ENCODE results near the gene NGFR.

NGFR gene

GRCh38 chr17:49520386-49521087 is 25.4 kb downstream of the NGFR start:
- H3K4me3 ChIP-seq (IDR thresholded peaks at IDR 0.05; ENCODE audit: insufficient read depth, low read depth, low read length), result no peak overlapping the region
- H3K27me3 ChIP-seq (ENCODE audit: insufficient read depth, low read depth), result peaks cover 69% of the 10 kb centered on the region
- no peak for TF ChIP-seq CTCF (conservative IDR thresholded peaks at IDR 0.05; ENCODE audit: low read depth, low read length)
- no peaks in the 10 kb centered on the region for H3K36me3 ChIP-seq (ENCODE audit: insufficient read depth)
- no peak overlapping the region for H3K27ac ChIP-seq
- H2AFZ ChIP-seq (ENCODE audit: low read depth), result no peak overlapping the region
- no peaks in the 10 kb centered on the region for H3K79me2 ChIP-seq (ENCODE audit: insufficient read depth, low read depth)
- no peak overlapping the region for H3K4me2 ChIP-seq
- peaks cover 13% of the 10 kb centered on the region for H3K4me1 ChIP-seq (ENCODE audit: low read depth, poor library complexity, severe bottlenecking)
- H4K20me1 ChIP-seq (ENCODE audit: insufficient read depth), result no peaks in the 10 kb centered on the region
- H3K9ac ChIP-seq, result no peak overlapping the region

- Histone ChIP-seq H3K4me3 (IDR thresholded peaks at IDR 0.05; ENCODE audit: insufficient read depth, low read depth, low read length) (no peak overlapping the region), H3K27me3 (ENCODE audit: insufficient read depth, low read depth) (peaks cover 65% of the 10 kb centered on the region), H3K79me2 (ENCODE audit: insufficient read depth, low read depth) (no peaks in the 10 kb centered on the region), H2AFZ (ENCODE audit: low read depth) (no peak overlapping the region), H4K20me1 (ENCODE audit: insufficient read depth) (no peaks in the 10 kb centered on the region), H3K9ac (no peak overlapping the region), H3K27ac (no peak overlapping the region), H3K4me2 (no peak overlapping the region), H3K4me1 (ENCODE audit: low read depth, poor library complexity, severe bottlenecking) (peaks cover 8% of the 10 kb centered on the region), H3K36me3 (ENCODE audit: insufficient read depth) (no peaks in the 10 kb centered on the region)
- TF ChIP-seq CTCF (conservative IDR thresholded peaks at IDR 0.05; ENCODE audit: low read depth, low read length), result no peak
Measured at GRCh38 chr17:49521088-49521450, 26.0 kb downstream of the NGFR start.

- no peak overlapping the region for H3K27ac ChIP-seq
- no peak overlapping the region for H3K9ac ChIP-seq
- no peaks in the 10 kb centered on the region for H3K36me3 ChIP-seq (ENCODE audit: insufficient read depth)
- H3K27me3 ChIP-seq (ENCODE audit: insufficient read depth, low read depth), result peaks cover 70% of the 10 kb centered on the region
- H3K4me1 ChIP-seq (ENCODE audit: low read depth, poor library complexity, severe bottlenecking), result peaks cover 1% of the 10 kb centered on the region
- no peak overlapping the region for H3K4me2 ChIP-seq
- no peak overlapping the region for H3K4me3 ChIP-seq (IDR thresholded peaks at IDR 0.05; ENCODE audit: insufficient read depth, low read depth, low read length)
- H2AFZ ChIP-seq (ENCODE audit: low read depth), result no peak overlapping the region
- H3K79me2 ChIP-seq (ENCODE audit: insufficient read depth, low read depth), result no peaks in the 10 kb centered on the region
- H4K20me1 ChIP-seq (ENCODE audit: insufficient read depth), result no peaks in the 10 kb centered on the region
- TF ChIP-seq CTCF (conservative IDR thresholded peaks at IDR 0.05; ENCODE audit: low read depth, low read length), result no peak
Measured at GRCh38 chr17:49521471-49522356, 26.6 kb downstream of the NGFR start.

GRCh38 chr17:49522357-49522890 is 27.3 kb downstream of the NGFR start:
- H3K27ac ChIP-seq, result no peak overlapping the region
- TF ChIP-seq CTCF (conservative IDR thresholded peaks at IDR 0.05; ENCODE audit: low read depth, low read length), result no peak
- peaks cover 73% of the 10 kb centered on the region for H3K27me3 ChIP-seq (ENCODE audit: insufficient read depth, low read depth)

More at GRCh38 chr17:49522357-49522890, 27.3 kb downstream of the NGFR start:
- no peak overlapping the region for H3K4me2 ChIP-seq
- H3K36me3 ChIP-seq (ENCODE audit: insufficient read depth), result no peaks in the 10 kb centered on the region
- no peak overlapping the region for H3K9ac ChIP-seq
- no peaks in the 10 kb centered on the region for H3K4me1 ChIP-seq (ENCODE audit: low read depth, poor library complexity, severe bottlenecking)
- H3K4me3 ChIP-seq (IDR thresholded peaks at IDR 0.05; ENCODE audit: insufficient read depth, low read depth, low read length), result no peak overlapping the region
- H4K20me1 ChIP-seq (ENCODE audit: insufficient read depth), result no peaks in the 10 kb centered on the region
- no peak overlapping the region for H2AFZ ChIP-seq (ENCODE audit: low read depth)
- H3K79me2 ChIP-seq (ENCODE audit: insufficient read depth, low read depth), result no peaks in the 10 kb centered on the region

Measured in KMS-11 (cell line).